Measurements from ENCODE around the gene PPARD.
"Not testable (repeated sequence)": the region's sequence is repeated elsewhere in the genome, so short reads cannot be mapped to it uniquely, and the experiment has no call there.

Gene PPARD

GRCh38 chr6:35319346-35320030, 22.9 kb upstream of the PPARD start:
- no peaks in the 10 kb centered on the region for H3K27me3 ChIP-seq (ENCODE audit: insufficient read depth, low read length)
- no peaks in the 10 kb centered on the region for H3K9me3 ChIP-seq (ENCODE audit: low read length)
- H2AFZ ChIP-seq (ENCODE audit: low read depth, low read length) = no peak overlapping the region
- peaks cover 8% of the 10 kb centered on the region for H3K4me1 ChIP-seq (ENCODE audit: insufficient read depth, low read length)
- H3K36me3 ChIP-seq (ENCODE audit: insufficient read depth, low read length) = no peaks in the 10 kb centered on the region
- no peak overlapping the region for H3K4me3 ChIP-seq (ENCODE audit: low read length)

GRCh38 chr6:35320031-35320410, 22.3 kb upstream of the PPARD start:
- Histone ChIP-seq H3K36me3 (ENCODE audit: insufficient read depth, low read length) (no peaks in the 10 kb centered on the region), H2AFZ (ENCODE audit: low read depth, low read length) (no peak overlapping the region), H3K4me3 (ENCODE audit: low read length) (no peak overlapping the region), H3K4me1 (ENCODE audit: insufficient read depth, low read length) (peaks cover 8% of the 10 kb centered on the region), H3K27me3 (ENCODE audit: insufficient read depth, low read length) (no peaks in the 10 kb centered on the region), H3K9me3 (ENCODE audit: low read length) (no peaks in the 10 kb centered on the region)

- H3K4me1 ChIP-seq (ENCODE audit: insufficient read depth, low read length) = peaks cover 8% of the 10 kb centered on the region
- H3K36me3 ChIP-seq (ENCODE audit: insufficient read depth, low read length) = no peaks in the 10 kb centered on the region
- H3K9me3 ChIP-seq (ENCODE audit: low read length) = no peaks in the 10 kb centered on the region
- H3K4me3 ChIP-seq (ENCODE audit: low read length) = no peak overlapping the region
- H2AFZ ChIP-seq (ENCODE audit: low read depth, low read length) = no peak overlapping the region
- H3K27me3 ChIP-seq (ENCODE audit: insufficient read depth, low read length) = no peaks in the 10 kb centered on the region
Measured at GRCh38 chr6:35321091-35321490, 21.3 kb upstream of the PPARD start.

- H3K4me1 ChIP-seq (ENCODE audit: insufficient read depth, low read length) = no peaks in the 10 kb centered on the region
- peaks cover 3% of the 10 kb centered on the region for H3K9me3 ChIP-seq (ENCODE audit: low read length)
- H3K36me3 ChIP-seq (ENCODE audit: insufficient read depth, low read length) = no peaks in the 10 kb centered on the region
- no peak overlapping the region for H3K4me3 ChIP-seq (ENCODE audit: low read length)
- no peak overlapping the region for H2AFZ ChIP-seq (ENCODE audit: low read depth, low read length)
- H3K27me3 ChIP-seq (ENCODE audit: insufficient read depth, low read length) = no peaks in the 10 kb centered on the region
Measured at GRCh38 chr6:35327349-35328027, 14.9 kb upstream of the PPARD start.

- Histone ChIP-seq H3K4me1 (ENCODE audit: insufficient read depth, low read length) (no peaks in the 10 kb centered on the region), H3K36me3 (ENCODE audit: insufficient read depth, low read length) (no peaks in the 10 kb centered on the region), H3K27me3 (ENCODE audit: insufficient read depth, low read length) (no peaks in the 10 kb centered on the region)
Measured at GRCh38 chr6:35328108-35328723, 14.1 kb upstream of the PPARD start.

GRCh38 chr6:35328965-35329364, 13.4 kb upstream of the PPARD start:
- H3K9me3 ChIP-seq (ENCODE audit: low read length) = not testable (repeated sequence)

More at GRCh38 chr6:35328108-35328723, 14.1 kb upstream of the PPARD start:
- H3K4me3 ChIP-seq (ENCODE audit: low read length) = no peak overlapping the region
- H2AFZ ChIP-seq (ENCODE audit: low read depth, low read length) = no peak overlapping the region
- peaks cover 3% of the 10 kb centered on the region for H3K9me3 ChIP-seq (ENCODE audit: low read length)

GRCh38 chr6:35330541-35331119, 11.7 kb upstream of the PPARD start:
- Histone ChIP-seq H3K4me1 (ENCODE audit: insufficient read depth, low read length) (no peaks in the 10 kb centered on the region), H2AFZ (ENCODE audit: low read depth, low read length) (no peak overlapping the region), H3K36me3 (ENCODE audit: insufficient read depth, low read length) (no peaks in the 10 kb centered on the region), H3K9me3 (ENCODE audit: low read length) (peaks cover 3% of the 10 kb centered on the region), H3K27me3 (ENCODE audit: insufficient read depth, low read length) (no peaks in the 10 kb centered on the region), H3K4me3 (ENCODE audit: low read length) (no peak overlapping the region)

More at GRCh38 chr6:35328965-35329364, 13.4 kb upstream of the PPARD start:
- H2AFZ ChIP-seq (ENCODE audit: low read depth, low read length); H3K27me3 ChIP-seq (ENCODE audit: insufficient read depth, low read length); H3K4me3 ChIP-seq (ENCODE audit: low read length); H3K4me1 ChIP-seq (ENCODE audit: insufficient read depth, low read length); H3K36me3 ChIP-seq (ENCODE audit: insufficient read depth, low read length): not testable (repeated sequence)

- H3K4me3 ChIP-seq (ENCODE audit: low read length); H3K4me1 ChIP-seq (ENCODE audit: insufficient read depth, low read length); H3K36me3 ChIP-seq (ENCODE audit: insufficient read depth, low read length); H2AFZ ChIP-seq (ENCODE audit: low read depth, low read length); H3K9me3 ChIP-seq (ENCODE audit: low read length); H3K27me3 ChIP-seq (ENCODE audit: insufficient read depth, low read length): not testable (repeated sequence)
Measured at GRCh38 chr6:35332074-35332887, 10.1 kb upstream of the PPARD start.

GRCh38 chr6:35341557-35341956, 801 bp upstream of the PPARD start:
- Histone ChIP-seq H2AFZ (ENCODE audit: low read depth, low read length) (no peak overlapping the region), H3K9me3 (ENCODE audit: low read length) (no peaks in the 10 kb centered on the region), H3K4me1 (ENCODE audit: insufficient read depth, low read length) (peaks cover 10% of the 10 kb centered on the region), H3K27me3 (ENCODE audit: insufficient read depth, low read length) (no peaks in the 10 kb centered on the region), H3K36me3 (ENCODE audit: insufficient read depth, low read length) (no peaks in the 10 kb centered on the region), H3K4me3 (ENCODE audit: low read length) (no peak overlapping the region)

GRCh38 chr6:35343092-35343834, 905 bp downstream of the PPARD start:
- Histone ChIP-seq H3K27me3 (ENCODE audit: insufficient read depth, low read length) (no peaks in the 10 kb centered on the region), H2AFZ (ENCODE audit: low read depth, low read length) (no peak overlapping the region), H3K36me3 (ENCODE audit: insufficient read depth, low read length) (peaks cover 6% of the 10 kb centered on the region), H3K4me3 (ENCODE audit: low read length) (peak overlapping the region; percentile 89), H3K4me1 (ENCODE audit: insufficient read depth, low read length) (peaks cover 10% of the 10 kb centered on the region), H3K9me3 (ENCODE audit: low read length) (no peaks in the 10 kb centered on the region)

- Histone ChIP-seq H3K4me1 (ENCODE audit: insufficient read depth, low read length) (peaks cover 10% of the 10 kb centered on the region), H3K36me3 (ENCODE audit: insufficient read depth, low read length) (peaks cover 11% of the 10 kb centered on the region), H3K4me3 (ENCODE audit: low read length) (peak overlapping the region; percentile 89), H2AFZ (ENCODE audit: low read depth, low read length) (no peak overlapping the region), H3K9me3 (ENCODE audit: low read length) (no peaks in the 10 kb centered on the region), H3K27me3 (ENCODE audit: insufficient read depth, low read length) (no peaks in the 10 kb centered on the region)
Measured at GRCh38 chr6:35343835-35344550, 1.6 kb downstream of the PPARD start.

- peaks cover 9% of the 10 kb centered on the region for H3K9me3 ChIP-seq (ENCODE audit: low read length)
- H3K4me1 ChIP-seq (ENCODE audit: insufficient read depth, low read length) = no peaks in the 10 kb centered on the region
- H3K4me3 ChIP-seq (ENCODE audit: low read length) = no peak overlapping the region
- no peak overlapping the region for H2AFZ ChIP-seq (ENCODE audit: low read depth, low read length)
- H3K27me3 ChIP-seq (ENCODE audit: insufficient read depth, low read length) = no peaks in the 10 kb centered on the region
- H3K36me3 ChIP-seq (ENCODE audit: insufficient read depth, low read length) = peaks cover 46% of the 10 kb centered on the region
Measured at GRCh38 chr6:35351422-35351821, 9.1 kb downstream of the PPARD start.

Data from neuron (in vitro differentiated cells).